Neural progenitor cell (in vitro differentiated cells): ENCODE data around the gene EXOC4. TPM values are rescaled to one million over a fixed set of nuclear protein-coding genes. Genes with fewer than 3 reads are reported as not detected.

Experiments used
- DNase-seq: peaks from one replicate; pipeline ENCODE4 v3.0.0-alpha.2; 2016; ENCODE audit warnings: low spot score
- H2AFZ ChIP-seq: fragments of 200-600 bp; sonication (generic); replicated peaks from 2 replicates; pipeline ENCODE4 v1.6.1; 2016; ENCODE audit warnings: antibody characterized with exemption
- H3F3A ChIP-seq: fragments of 200-600 bp; sonication (generic); 2 replicates; pipeline ENCODE4 v1.6.1; 2016; ENCODE audit warnings: antibody characterized with exemption, low read depth
- H3K27ac ChIP-seq: fragments of 200-600 bp; sonication (generic); 2 replicates; pipeline ENCODE4 v1.5.1; 2016; ENCODE audit warnings: mild to moderate bottlenecking
- H3K27me3 ChIP-seq: fragments of 200-600 bp; sonication (generic); 2 replicates; pipeline ENCODE4 v1.6.1; 2016; ENCODE audit warnings: mild to moderate bottlenecking, moderate library complexity
- H3K36me3 ChIP-seq: fragments of 200-600 bp; sonication (generic); 2 replicates; pipeline ENCODE4 v1.5.1; 2016
- H3K4me1 ChIP-seq: fragments of 200-600 bp; sonication (generic); 2 replicates; pipeline ENCODE4 v1.6.1; 2016; ENCODE audit warnings: mixed run types
- H3K4me2 ChIP-seq: fragments of 200-600 bp; sonication (generic); 2 replicates; pipeline ENCODE4 v1.6.1; 2016
- H3K4me3 ChIP-seq: fragments of 200-600 bp; sonication (generic); 2 replicates; pipeline ENCODE4 v1.5.1; 2016
- H3K79me2 ChIP-seq: fragments of 200-600 bp; sonication (generic); 2 replicates; pipeline ENCODE4 v1.6.1; 2016; ENCODE audit warnings: low read depth
- H3K9ac ChIP-seq: fragments of 200-600 bp; sonication (generic); 2 replicates; pipeline ENCODE4 v1.6.1; 2016
- H3K9me3 ChIP-seq: fragments of 200-600 bp; sonication (generic); 2 replicates; pipeline ENCODE4 v1.5.1; 2016; ENCODE audit warnings: low read depth
- H4K20me1 ChIP-seq: fragments of 200-600 bp; sonication (generic); 2 replicates; pipeline ENCODE4 v1.6.1; 2016; ENCODE audit warnings: low read depth
- H3K27ac Mint-ChIP-seq: 3 replicates; pipeline ENCODE4 v1.8.0; 2021; ENCODE audit warnings: mixed read lengths
- H3K27me3 Mint-ChIP-seq: 2 replicates; pipeline ENCODE4 v1.8.0; 2022; ENCODE audit warnings: low read depth, mild to moderate bottlenecking, inconsistent platforms, moderate library complexity, mixed read lengths; ENCODE audit not compliant: insufficient read depth
- H3K36me3 Mint-ChIP-seq: 3 replicates; pipeline ENCODE4 v1.8.0; 2021; ENCODE audit warnings: mixed read lengths
- H3K4me1 Mint-ChIP-seq: 3 replicates; pipeline ENCODE4 v1.8.0; 2021; ENCODE audit warnings: mixed read lengths
- H3K4me3 Mint-ChIP-seq: 3 replicates; pipeline ENCODE4 v1.8.0; 2021; ENCODE audit warnings: mild to moderate bottlenecking, moderate library complexity, mixed read lengths
- H3K9me3 Mint-ChIP-seq: 3 replicates; pipeline ENCODE4 v1.8.0; 2020; ENCODE audit warnings: mixed read lengths
- EZH2 ChIP-seq: fragments of 200-600 bp; sonication (generic); IDR thresholded peaks from 2 replicates; pipeline ENCODE4 v1.6.1; 2017; ENCODE audit warnings: antibody characterized with exemption, mild to moderate bottlenecking, moderate library complexity
- EZH2phosphoT487 ChIP-seq: fragments of 200-600 bp; sonication (generic); IDR thresholded peaks from 2 replicates; pipeline ENCODE4 v1.6.1; 2017; ENCODE audit warnings: antibody characterized with exemption
- total RNA-seq: library from RNA; depleted of rRNA; stranded (reverse); fragments of >200 nt; gene quantifications from 2 replicates; pipeline ENCODE4 v1.2.3, GENCODE V29; 2015; ENCODE audit warnings: low replicate concordance
- TF ChIP-seq, protein P1 (sequence below): fragments of 200-600 bp; sonication (generic); IDR thresholded peaks from 2 replicates; pipeline ENCODE4 v1.5.1; 2017; ENCODE audit warnings: antibody characterized with exemption, mild to moderate bottlenecking

EXOC4 gene
- total RNA-seq, 1 donor from 2014 or later = 129 TPM

GRCh38 chr7:133859871-133860450, 607.1 kb downstream of the EXOC4 start:
- Histone ChIP-seq H3K9me3 (no peaks in the 10 kb centered on the region), H3K9ac (no peak overlapping the region), H3K79me2 (no peaks in the 10 kb centered on the region), H4K20me1 (no peaks in the 10 kb centered on the region), H3F3A (peaks cover 15% of the 10 kb centered on the region), H3K4me1 (peaks cover 34% of the 10 kb centered on the region), H3K36me3 (no peaks in the 10 kb centered on the region), H2AFZ (no peak overlapping the region), H3K4me3 (no peak overlapping the region), H3K27me3 (no peaks in the 10 kb centered on the region), H3K4me2 (no peak overlapping the region), H3K27ac (no peak overlapping the region)
- no peaks in the 10 kb centered on the region for H3K27me3 Mint-ChIP-seq
- TF ChIP-seq EZH2 = no peak
- no peak for TF ChIP-seq EZH2phosphoT487
- TF ChIP-seq, protein P1, sequence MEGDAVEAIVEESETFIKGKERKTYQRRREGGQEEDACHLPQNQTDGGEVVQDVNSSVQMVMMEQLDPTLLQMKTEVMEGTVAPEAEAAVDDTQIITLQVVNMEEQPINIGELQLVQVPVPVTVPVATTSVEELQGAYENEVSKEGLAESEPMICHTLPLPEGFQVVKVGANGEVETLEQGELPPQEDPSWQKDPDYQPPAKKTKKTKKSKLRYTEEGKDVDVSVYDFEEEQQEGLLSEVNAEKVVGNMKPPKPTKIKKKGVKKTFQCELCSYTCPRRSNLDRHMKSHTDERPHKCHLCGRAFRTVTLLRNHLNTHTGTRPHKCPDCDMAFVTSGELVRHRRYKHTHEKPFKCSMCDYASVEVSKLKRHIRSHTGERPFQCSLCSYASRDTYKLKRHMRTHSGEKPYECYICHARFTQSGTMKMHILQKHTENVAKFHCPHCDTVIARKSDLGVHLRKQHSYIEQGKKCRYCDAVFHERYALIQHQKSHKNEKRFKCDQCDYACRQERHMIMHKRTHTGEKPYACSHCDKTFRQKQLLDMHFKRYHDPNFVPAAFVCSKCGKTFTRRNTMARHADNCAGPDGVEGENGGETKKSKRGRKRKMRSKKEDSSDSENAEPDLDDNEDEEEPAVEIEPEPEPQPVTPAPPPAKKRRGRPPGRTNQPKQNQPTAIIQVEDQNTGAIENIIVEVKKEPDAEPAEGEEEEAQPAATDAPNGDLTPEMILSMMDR = no peak
- no peak for DNase-seq
- no peaks in the 10 kb centered on the region for H3K9me3 Mint-ChIP-seq
- H3K27ac Mint-ChIP-seq = no peak overlapping the region
- peaks cover 4% of the 10 kb centered on the region for H3K4me1 Mint-ChIP-seq
- no peak overlapping the region for H3K4me3 Mint-ChIP-seq
- H3K36me3 Mint-ChIP-seq = peaks cover 3% of the 10 kb centered on the region

- Histone ChIP-seq H3K4me3 (no peak overlapping the region), H3K9me3 (no peaks in the 10 kb centered on the region), H3K79me2 (no peaks in the 10 kb centered on the region), H3K4me1 (peaks cover 34% of the 10 kb centered on the region), H3K4me2 (no peak overlapping the region), H2AFZ (no peak overlapping the region), H3K27me3 (no peaks in the 10 kb centered on the region), H3K36me3 (no peaks in the 10 kb centered on the region), H4K20me1 (no peaks in the 10 kb centered on the region), H3K27ac (no peak overlapping the region), H3F3A (peaks cover 15% of the 10 kb centered on the region), H3K9ac (no peak overlapping the region)
- Mint-ChIP-seq H3K4me3 (no peak overlapping the region), H3K36me3 (peaks cover 3% of the 10 kb centered on the region), H3K9me3 (no peaks in the 10 kb centered on the region), H3K27me3 (no peaks in the 10 kb centered on the region), H3K27ac (no peak overlapping the region), H3K4me1 (peaks cover 4% of the 10 kb centered on the region)
- TF ChIP-seq EZH2phosphoT487 = no peak
- DNase-seq = no peak
These were observed 607.9 kb downstream of the EXOC4 start for GRCh38 chr7:133860628-133861335.

- DNase-seq = no peak
- Histone ChIP-seq H3K79me2 (no peaks in the 10 kb centered on the region), H2AFZ (no peak overlapping the region), H3K4me2 (no peak overlapping the region), H4K20me1 (no peaks in the 10 kb centered on the region), H3K9me3 (no peaks in the 10 kb centered on the region), H3K27ac (no peak overlapping the region), H3K27me3 (no peaks in the 10 kb centered on the region), H3K4me1 (peaks cover 34% of the 10 kb centered on the region), H3F3A (peaks cover 15% of the 10 kb centered on the region), H3K36me3 (no peaks in the 10 kb centered on the region), H3K4me3 (no peak overlapping the region), H3K9ac (no peak overlapping the region)
- TF ChIP-seq EZH2 = no peak
- TF ChIP-seq, protein P1 = no peak
- no peak for TF ChIP-seq EZH2phosphoT487
- Mint-ChIP-seq H3K27ac (no peak overlapping the region), H3K4me1 (peaks cover 4% of the 10 kb centered on the region), H3K9me3 (no peaks in the 10 kb centered on the region), H3K4me3 (no peak overlapping the region), H3K27me3 (peaks cover 2% of the 10 kb centered on the region), H3K36me3 (peaks cover 3% of the 10 kb centered on the region)
These were observed 609.0 kb downstream of the EXOC4 start for GRCh38 chr7:133861876-133862275.
